ENCODE results near the gene SVIP. TPM values are rescaled to one million over a fixed set of nuclear protein-coding genes. Genes with fewer than 3 reads are reported as not detected.

Gene SVIP
- total RNA-seq, 2 donors from 2014 or later: 20.6 to 30.0 TPM

DNA sequence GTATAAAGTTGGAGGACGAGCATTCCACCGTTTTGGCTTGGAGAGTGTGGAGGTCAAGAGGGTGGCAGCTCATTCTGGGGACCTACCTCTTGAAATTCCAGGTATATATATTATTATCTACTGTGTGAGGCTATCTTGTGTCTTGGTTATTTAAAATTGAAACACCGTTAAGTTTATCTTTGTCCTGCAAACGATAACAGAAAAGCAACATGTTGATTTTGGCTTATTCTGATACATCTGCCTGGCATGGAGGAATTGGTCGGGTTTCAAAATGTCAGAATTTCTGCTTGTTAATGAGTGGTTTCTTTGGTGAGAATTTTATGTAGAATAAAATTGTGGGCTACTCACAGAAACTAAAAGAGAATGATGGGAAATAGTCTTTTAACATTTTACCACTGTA is 54.4 kb downstream of the SVIP start:
- H3K27ac ChIP-seq: no peak overlapping the region
- no peak for TF ChIP-seq CTCF (IDR thresholded peaks at IDR 0.05)
- H3K9me3 ChIP-seq: no peaks in the 10 kb centered on the region
- no peak for DNase-seq
- intact Hi-C loops (cut with DNase I): no loop called here
- no peaks in the 10 kb centered on the region for H3K27me3 ChIP-seq
- no peak overlapping the region for H3K4me3 ChIP-seq
- no peak overlapping the region for H3K9ac ChIP-seq (ENCODE audit: low read depth in 2 of 2, low read length in 2 of 2)
- no peaks in the 10 kb centered on the region for H3K4me1 ChIP-seq
- H3K36me3 ChIP-seq: no peaks in the 10 kb centered on the region

GRCh38 chr11:22774716-22775115 is 54.9 kb downstream of the SVIP start:
- H3K9me3 ChIP-seq: no peaks in the 10 kb centered on the region
- no peaks in the 10 kb centered on the region for H3K4me1 ChIP-seq
- H3K9ac ChIP-seq (ENCODE audit: low read depth in 2 of 2, low read length in 2 of 2): no peak overlapping the region
- H3K27ac ChIP-seq: no peak overlapping the region
- intact Hi-C loops (cut with DNase I): no loop called here
- DNase-seq: no peak
- no peak overlapping the region for H3K4me3 ChIP-seq
- H3K27me3 ChIP-seq: no peaks in the 10 kb centered on the region
- no peak for TF ChIP-seq CTCF (IDR thresholded peaks at IDR 0.05)
- no peaks in the 10 kb centered on the region for H3K36me3 ChIP-seq

DNA sequence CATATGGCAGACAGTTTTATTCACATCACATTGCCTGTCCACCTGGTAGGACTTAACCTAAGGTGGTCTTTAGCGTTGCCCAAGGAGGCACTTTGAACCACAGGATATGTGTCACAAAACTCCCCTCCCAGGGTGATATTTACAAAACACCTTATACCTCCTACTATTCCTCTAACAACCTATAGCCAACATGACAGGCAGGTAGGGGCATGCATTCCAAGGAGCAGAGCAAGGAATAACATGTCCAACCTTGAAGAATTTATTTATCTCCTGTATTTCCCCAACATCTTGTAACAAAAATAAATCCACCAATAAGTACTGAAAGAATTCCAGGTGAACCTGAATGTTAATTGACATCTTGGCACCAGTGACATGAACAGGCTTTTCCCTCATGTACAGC is 60.5 kb downstream of the SVIP start:
- no peak overlapping the region for H3K9ac ChIP-seq (ENCODE audit: low read depth in 2 of 2, low read length in 2 of 2)
- no peaks in the 10 kb centered on the region for H3K9me3 ChIP-seq
- intact Hi-C loops (cut with DNase I): no loop called here
- H3K4me1 ChIP-seq: no peaks in the 10 kb centered on the region
- no peaks in the 10 kb centered on the region for H3K36me3 ChIP-seq
- no peak overlapping the region for H3K27ac ChIP-seq
- TF ChIP-seq CTCF (IDR thresholded peaks at IDR 0.05): no peak
- no peak for DNase-seq
- no peak overlapping the region for H3K4me3 ChIP-seq
- H3K27me3 ChIP-seq: no peaks in the 10 kb centered on the region

Other genes starting within 250 kb of the SVIP start
- 10 to 100 TPM; 13.4 to 18.8 TPM for gene FANCF, start 204.0 kb downstream of the SVIP start, total RNA-seq
- 1 to 10 TPM; 1.6 to 2.3 TPM for gene GAS2, start 163.2 kb downstream of the SVIP start, total RNA-seq
- gene CCDC179, start 30.7 kb upstream of the SVIP start, total RNA-seq: not detected

Measured in colonic mucosa (tissue), 4 donors.